ENCODE results near the gene RTN4IP1.

Gene RTN4IP1

GRCh38 chr6:106629103-106629858 is at the start of gene RTN4IP1, which contains the start of gene QRSL1:
RTN4IP1 (minus strand) TSS chr6:106629498; CDS start chr6:106629021, 477 bp downstream.
QRSL1 (plus strand) TSS chr6:106629578; CDS start chr6:106629682, 104 bp downstream.
- in situ Hi-C loops (cut with MboI; ENCODE audit: low sequenced_read_pairs), result no loop called here

- in situ Hi-C loops (cut with MboI; ENCODE audit: low sequenced_read_pairs), result no loop called here
Observed at GRCh38 chr6:106677282-106677681, 48.0 kb upstream of the RTN4IP1 start.

- in situ Hi-C loops (cut with MboI; ENCODE audit: low sequenced_read_pairs), result no loop called here
Observed at GRCh38 chr6:106674541-106675229, 45.4 kb upstream of the RTN4IP1 start.

GRCh38 chr6:106671651-106672050 is 42.4 kb upstream of the RTN4IP1 start:
- in situ Hi-C loops (cut with MboI; ENCODE audit: low sequenced_read_pairs), result no loop called here

- in situ Hi-C loops (cut with MboI; ENCODE audit: low sequenced_read_pairs), result no loop called here
Observed at GRCh38 chr6:106670236-106670635, 40.9 kb upstream of the RTN4IP1 start.

- in situ Hi-C loops (cut with MboI; ENCODE audit: low sequenced_read_pairs), result no loop called here
Observed at GRCh38 chr6:106667022-106667402, 37.7 kb upstream of the RTN4IP1 start.

- in situ Hi-C loops (cut with MboI; ENCODE audit: low sequenced_read_pairs), result no loop called here
Observed at GRCh38 chr6:106666282-106667021, 37.2 kb upstream of the RTN4IP1 start.

- in situ Hi-C loops (cut with MboI; ENCODE audit: low sequenced_read_pairs), result no loop called here
Observed at GRCh38 chr6:106662458-106662857, 33.2 kb upstream of the RTN4IP1 start.

GRCh38 chr6:106659859-106660258 is 30.6 kb upstream of the RTN4IP1 start:
- in situ Hi-C loops (cut with MboI; ENCODE audit: low sequenced_read_pairs), result no loop called here

GRCh38 chr6:106658469-106658868 is 29.2 kb upstream of the RTN4IP1 start:
- in situ Hi-C loops (cut with MboI; ENCODE audit: low sequenced_read_pairs), result no loop called here

GRCh38 chr6:106648651-106649308 is 19.5 kb upstream of the RTN4IP1 start:
- in situ Hi-C loops (cut with MboI; ENCODE audit: low sequenced_read_pairs), result no loop called here

GRCh38 chr6:106643061-106643460 is 13.8 kb upstream of the RTN4IP1 start:
- in situ Hi-C loops (cut with MboI; ENCODE audit: low sequenced_read_pairs), result no loop called here

- in situ Hi-C loops (cut with MboI; ENCODE audit: low sequenced_read_pairs), result no loop called here
Observed at GRCh38 chr6:106642476-106642875, 13.2 kb upstream of the RTN4IP1 start.

GRCh38 chr6:106639812-106640211 is 10.5 kb upstream of the RTN4IP1 start:
- in situ Hi-C loops (cut with MboI; ENCODE audit: low sequenced_read_pairs), result no loop called here

- in situ Hi-C loops (cut with MboI; ENCODE audit: low sequenced_read_pairs), result no loop called here
Observed at GRCh38 chr6:106637717-106638341, 8.5 kb upstream of the RTN4IP1 start.

- in situ Hi-C loops (cut with MboI; ENCODE audit: low sequenced_read_pairs), result no loop called here
Observed at GRCh38 chr6:106637051-106637716, 7.9 kb upstream of the RTN4IP1 start.

GRCh38 chr6:106634565-106634964 is 5.3 kb upstream of the RTN4IP1 start:
- in situ Hi-C loops (cut with MboI; ENCODE audit: low sequenced_read_pairs), result no loop called here

GRCh38 chr6:106631346-106631745 is 2.0 kb upstream of the RTN4IP1 start:
- in situ Hi-C loops (cut with MboI; ENCODE audit: low sequenced_read_pairs), result no loop called here

GRCh38 chr6:106630366-106630765 is 1.1 kb upstream of the RTN4IP1 start:
- in situ Hi-C loops (cut with MboI; ENCODE audit: low sequenced_read_pairs), result no loop called here

GRCh38 chr6:106629859-106630163 is 513 bp upstream of the RTN4IP1 start:
- in situ Hi-C loops (cut with MboI; ENCODE audit: low sequenced_read_pairs), result no loop called here
